Measurements from ENCODE around the gene OSCP1. TPM values are rescaled to one million over a fixed set of nuclear protein-coding genes. Genes with fewer than 3 reads are reported as not detected.

Gene OSCP1
- total RNA-seq, 1 experiment from 2014 or later: 3.2 TPM

DNA sequence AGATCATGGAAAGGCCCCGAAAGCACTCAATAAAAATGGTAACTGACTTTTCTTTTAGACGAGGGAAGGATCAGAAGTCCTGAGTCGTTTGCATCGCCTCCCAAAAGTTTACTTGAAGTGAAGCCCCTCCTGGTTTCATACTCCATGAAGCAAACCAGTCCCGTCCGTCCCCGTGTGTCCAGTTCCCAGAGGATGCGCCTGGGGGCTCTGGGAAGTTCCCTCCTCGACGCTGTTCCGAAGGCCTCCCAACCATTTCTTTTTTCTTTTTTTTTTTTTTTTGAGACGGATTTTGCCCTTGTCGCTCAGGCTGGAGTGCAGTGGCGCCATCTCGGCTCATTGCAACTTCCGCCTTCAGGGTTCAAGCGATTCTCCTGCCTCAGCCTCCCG, 661 bp upstream of the OSCP1 start:
- Histone ChIP-seq H3K4me2 (ENCODE audit: insufficient read depth, insufficient read length, low read length) (peak overlapping the region; percentile 44), H3K27me3 (ENCODE audit: insufficient read depth, low read length) (no peaks in the 10 kb centered on the region), H3K79me1 (ENCODE audit: insufficient read depth, low read depth, low read length, poor library complexity, severe bottlenecking) (no peaks in the 10 kb centered on the region), H2BK5ac (ENCODE audit: insufficient read length, low read length) (no peak overlapping the region), H2AFZ (ENCODE audit: low read length) (no peak overlapping the region), H3K14ac (ENCODE audit: insufficient read depth, low read length) (no peak overlapping the region), H3K4ac (ENCODE audit: low read depth, low read length) (no peak overlapping the region), H3K4me1 (ENCODE audit: insufficient read depth, low read length) (no peaks in the 10 kb centered on the region), H4K20me1 (ENCODE audit: control insufficient read depth, insufficient read depth, insufficient read length) (no peaks in the 10 kb centered on the region), H2AK5ac (ENCODE audit: insufficient read length, low read length) (no peak overlapping the region), H3K56ac (ENCODE audit: insufficient read length, low read depth, low read length) (no peak overlapping the region), H2BK20ac (ENCODE audit: low read depth, low read length, poor library complexity, severe bottlenecking) (no peak overlapping the region), H2BK12ac (ENCODE audit: insufficient read length, low read depth, low read length) (no peak overlapping the region), H4K91ac (ENCODE audit: insufficient read length, low read depth, low read length) (no peak overlapping the region), H3K79me2 (ENCODE audit: insufficient read depth, low read length) (no peaks in the 10 kb centered on the region), H3K18ac (ENCODE audit: insufficient read length, low read depth, low read length) (no peak overlapping the region), H3K27ac (ENCODE audit: insufficient read length, low read depth, low read length) (no peak overlapping the region), H3K9me3 (ENCODE audit: control insufficient read depth, low read depth, low read length) (no peaks in the 10 kb centered on the region), H4K5ac (ENCODE audit: insufficient read length, low read depth, low read length) (no peak overlapping the region), H3T11ph (ENCODE audit: low read length) (no peak overlapping the region), H3K23me2 (ENCODE audit: insufficient read length, low read depth, low read length, poor library complexity, severe bottlenecking) (peaks cover 9% of the 10 kb centered on the region), H2BK120ac (ENCODE audit: low read depth, low read length, poor library complexity, severe bottlenecking) (no peak overlapping the region), H3K23ac (ENCODE audit: insufficient read length, low read depth, low read length) (no peak overlapping the region), H3K9ac (ENCODE audit: extremely low read depth, insufficient read length, low read length) (peak overlapping the region; percentile 40), H2BK15ac (ENCODE audit: low read depth, low read length) (no peak overlapping the region), H4K8ac (replicated peaks; ENCODE audit: insufficient read length, low read depth, low read length) (no peak overlapping the region)
- peaks cover 10 to 15% of the 10 kb centered on the region in 2 experiments for H3K4me1 Mint-ChIP-seq
- peaks cover 6 to 17% (median 13%) of the 10 kb centered on the region in 3 experiments; a peak in 5 of 7 replicates for H3K36me3 Mint-ChIP-seq (ENCODE audit: insufficient read depth in 1 of 3, low read depth in 3 of 3)
- H3K27me3 Mint-ChIP-seq (ENCODE audit: low read depth): peaks cover 1% of the 10 kb centered on the region; the same call in 1 of the 2 replicates
- H3K27ac Mint-ChIP-seq: peak overlapping the region; percentile 85 to 96 (median 86); a peak in 5 of 7 replicates
- TF ChIP-seq, protein P1, sequence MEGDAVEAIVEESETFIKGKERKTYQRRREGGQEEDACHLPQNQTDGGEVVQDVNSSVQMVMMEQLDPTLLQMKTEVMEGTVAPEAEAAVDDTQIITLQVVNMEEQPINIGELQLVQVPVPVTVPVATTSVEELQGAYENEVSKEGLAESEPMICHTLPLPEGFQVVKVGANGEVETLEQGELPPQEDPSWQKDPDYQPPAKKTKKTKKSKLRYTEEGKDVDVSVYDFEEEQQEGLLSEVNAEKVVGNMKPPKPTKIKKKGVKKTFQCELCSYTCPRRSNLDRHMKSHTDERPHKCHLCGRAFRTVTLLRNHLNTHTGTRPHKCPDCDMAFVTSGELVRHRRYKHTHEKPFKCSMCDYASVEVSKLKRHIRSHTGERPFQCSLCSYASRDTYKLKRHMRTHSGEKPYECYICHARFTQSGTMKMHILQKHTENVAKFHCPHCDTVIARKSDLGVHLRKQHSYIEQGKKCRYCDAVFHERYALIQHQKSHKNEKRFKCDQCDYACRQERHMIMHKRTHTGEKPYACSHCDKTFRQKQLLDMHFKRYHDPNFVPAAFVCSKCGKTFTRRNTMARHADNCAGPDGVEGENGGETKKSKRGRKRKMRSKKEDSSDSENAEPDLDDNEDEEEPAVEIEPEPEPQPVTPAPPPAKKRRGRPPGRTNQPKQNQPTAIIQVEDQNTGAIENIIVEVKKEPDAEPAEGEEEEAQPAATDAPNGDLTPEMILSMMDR (conservative IDR thresholded peaks at IDR 0.05): no peak
- no peaks in the 10 kb centered on the region; a peak in 1 of 5 replicates for H3K9me3 Mint-ChIP-seq
- no CpG with 5 or more reads among the region's 18 CpGs for WGBS (ENCODE audit: extremely low coverage, insufficient read length, low lambda C conversion rate)
- no peak for DNase-seq
- H3K4me3 Mint-ChIP-seq: peak overlapping the region; percentile 68 to 81
